Right lung (tissue), 10 donors: ENCODE data around the gene ABTB1. TPM values are rescaled to one million over a fixed set of nuclear protein-coding genes. Genes with fewer than 3 reads are reported as not detected.

ENCODE experiments used
- DNase-seq, 2 donors: peaks; one replicate each; pipeline ENCODE4 v3.0.0-alpha.2; 2013
- long read RNA-seq, 8 donors: transcript quantifications; one replicate each; lab custom pipeline, GENCODE V29; 2026
- polyA plus RNA-seq, 5 donors: library from polyadenylated mRNA; unstranded; fragments of 120-200 nt; gene quantifications; one replicate each; pipeline versions ENCODE4 v1.2.1 to v1.2.3, GENCODE V29; 2013; ENCODE audit warnings: inconsistent platforms in 1 of 5, low replicate concordance in 1 of 5; ENCODE audit not compliant: insufficient read length in 5 of 5, insufficient read depth in 1 of 5

The ABTB1 gene
- 10 to 100 TPM; 21.4 to 30.2 (median 22.4) TPM for polyA plus RNA-seq
- long read RNA-seq, donor 1, partial matches to known transcripts, result 5 of 12 reads
- long read RNA-seq, donor 1, other reads (novel, unspliced or antisense), result 0 of 12 reads
- long read RNA-seq, donor 2, partial matches to known transcripts, result 0 of 4 reads
- long read RNA-seq, donor 2, other reads (novel, unspliced or antisense), result 0 of 4 reads
- long read RNA-seq, donor 3, transcript ABTB1-201 (12 exons, 1,965 nt), result major isoform, 5 of 5 reads
- long read RNA-seq, donor 3, partial matches to known transcripts, result 0 of 5 reads
- long read RNA-seq, donor 3, other reads (novel, unspliced or antisense), result 0 of 5 reads
- long read RNA-seq, donor 4, partial matches to known transcripts, result 6 of 10 reads
- long read RNA-seq, donor 4, other reads (novel, unspliced or antisense), result 0 of 10 reads
- long read RNA-seq, donor 5, partial matches to known transcripts, result 0 of 4 reads
- long read RNA-seq, donor 5, other reads (novel, unspliced or antisense), result 0 of 4 reads
- long read RNA-seq, donor 6, partial matches to known transcripts, result 0 of 6 reads
- long read RNA-seq, donor 6, other reads (novel, unspliced or antisense), result 0 of 6 reads
- long read RNA-seq, donor 7, transcript ABTB1-201 (12 exons, 1,965 nt), result major isoform, 6 of 7 reads
- long read RNA-seq, donor 7, partial matches to known transcripts, result 0 of 7 reads
- long read RNA-seq, donor 7, other reads (novel, unspliced or antisense), result 0 of 7 reads
- long read RNA-seq, donor 8, partial matches to known transcripts, result 0 of 3 reads
- long read RNA-seq, donor 8, other reads (novel, unspliced or antisense), result 0 of 3 reads

GRCh38 chr3:127672429-127673190 is at the start of gene ABTB1:
ABTB1 (plus strand) TSS chr3:127672952; CDS start chr3:127673026, 74 bp downstream.
- peak; percentile 70 to 78 for DNase-seq

GRCh38 chr3:127624063-127624462 is 48.7 kb upstream of the ABTB1 start:
- DNase-seq, result no peak

GRCh38 chr3:127625821-127626220 is 46.9 kb upstream of the ABTB1 start:
- no peak for DNase-seq

GRCh38 chr3:127628426-127628787 is 44.3 kb upstream of the ABTB1 start:
- DNase-seq, result no peak

GRCh38 chr3:127628788-127629466 is 43.8 kb upstream of the ABTB1 start, which contains the start of gene PODXL2:
PODXL2 (plus strand) TSS chr3:127629185; CDS start chr3:127629220, 35 bp downstream.
- DNase-seq, result peak in 1 of 2 donors; percentile 64

- no peak for DNase-seq
These were observed 43.0 kb upstream of the ABTB1 start for GRCh38 chr3:127629467-127630403.

GRCh38 chr3:127630811-127631714 is 41.7 kb upstream of the ABTB1 start:
- no peak for DNase-seq

GRCh38 chr3:127632035-127632820 is 40.5 kb upstream of the ABTB1 start:
- no peak for DNase-seq

GRCh38 chr3:127634653-127635052 is 38.1 kb upstream of the ABTB1 start:
- DNase-seq, result no peak

GRCh38 chr3:127637546-127637945 is 35.2 kb upstream of the ABTB1 start:
- DNase-seq, result no peak

GRCh38 chr3:127637971-127638370 is 34.8 kb upstream of the ABTB1 start:
- DNase-seq, result no peak

GRCh38 chr3:127639173-127640041 is 33.3 kb upstream of the ABTB1 start:
- DNase-seq, result no peak

- DNase-seq, result no peak
These were observed 32.8 kb upstream of the ABTB1 start for GRCh38 chr3:127640042-127640355.

- no peak for DNase-seq
These were observed 27.9 kb upstream of the ABTB1 start for GRCh38 chr3:127644641-127645370.

- DNase-seq, result no peak
These were observed 27.3 kb upstream of the ABTB1 start for GRCh38 chr3:127645371-127646015.

GRCh38 chr3:127646501-127647046 is 26.2 kb upstream of the ABTB1 start:
- no peak for DNase-seq
